Liver (tissue), 3 donors: ENCODE results near the gene CUX1.
"Not testable (repeated sequence)": the region's sequence is repeated elsewhere in the genome, so short reads cannot be mapped to it uniquely, and the experiment has no call there.

ENCODE experiments used
- CTCF ChIP-seq: fragments of 150-350 bp; IDR thresholded peaks from 2 replicates; pipeline ENCODE4 v1.5.1; 2017; ENCODE audit warnings: improper control_type of control experiment, low read depth, low read length; ENCODE audit not compliant: missing input control
- GABPA ChIP-seq, 2 donors: IDR thresholded peaks in 1 of 2; conservative IDR thresholded peaks in 1 of 2; 2 replicates each; pipeline ENCODE4 v1.6.1; 2016; ENCODE audit warnings: antibody characterized with exemption in 2 of 2, mild to moderate bottlenecking in 1 of 2, moderate library complexity in 1 of 2
- HNF4A ChIP-seq, 2 donors: conservative IDR thresholded peaks; 2 replicates each; pipeline ENCODE4 v1.6.1; 2016; ENCODE audit warnings: antibody characterized with exemption in 2 of 2, mild to moderate bottlenecking in 2 of 2
- SP1 ChIP-seq: IDR thresholded peaks from 2 replicates; pipeline ENCODE4 v1.6.1; 2018; ENCODE audit warnings: antibody characterized with exemption, mild to moderate bottlenecking
- TAF1 ChIP-seq: conservative IDR thresholded peaks from 2 replicates; pipeline ENCODE4 v1.6.1; 2016; ENCODE audit warnings: antibody characterized with exemption, mild to moderate bottlenecking
- donor health status: healthy.
- donor health status: healthy.

- TF ChIP-seq GABPA (IDR thresholded peaks at IDR 0.05 in 1 of 2, conservative IDR thresholded peaks at IDR 0.05 in 1 of 2); CTCF; SP1; TAF1; HNF4A (conservative IDR thresholded peaks at IDR 0.05): not testable (repeated sequence)
Measured at GRCh38 chr7:101831396-101831795, 14.0 kb downstream of the CUX1 start.
